ENCODE results near the gene ILDR2. TPM values are rescaled to one million over a fixed set of nuclear protein-coding genes. Genes with fewer than 3 reads are reported as not detected.
"Not testable (repeated sequence)": the region's sequence is repeated elsewhere in the genome, so short reads cannot be mapped to it uniquely, and the experiment has no call there.

Gene ILDR2
- total RNA-seq, 1 experiment from 2014 or later = not detected

DNA sequence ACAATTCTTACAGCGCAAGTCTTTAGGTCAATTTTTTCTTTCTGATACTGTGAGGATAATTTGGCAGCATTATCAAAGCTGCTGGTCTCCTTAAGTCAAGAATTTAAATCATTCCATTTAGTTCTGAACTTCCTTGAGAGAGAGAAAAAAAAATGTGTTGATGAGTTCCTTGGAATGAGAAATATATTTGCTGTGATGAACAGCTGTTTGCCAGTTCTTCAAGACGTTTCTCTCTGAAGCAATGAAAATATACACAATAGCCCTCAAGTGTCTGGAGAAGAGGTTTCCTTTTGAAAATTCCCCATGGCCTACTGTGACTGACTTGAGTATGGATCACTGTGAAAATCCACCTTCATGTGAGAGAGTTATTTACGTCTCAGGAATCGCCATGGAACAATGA is 68.3 kb downstream of the ILDR2 start:
- DNase-seq (ENCODE audit: low read depth) = no peak
- in situ Hi-C loops (cut with HindIII; ENCODE audit: low pct_unique_long_range_greater_than_20kb, low sequenced_read_pairs) = no loop called here

DNA sequence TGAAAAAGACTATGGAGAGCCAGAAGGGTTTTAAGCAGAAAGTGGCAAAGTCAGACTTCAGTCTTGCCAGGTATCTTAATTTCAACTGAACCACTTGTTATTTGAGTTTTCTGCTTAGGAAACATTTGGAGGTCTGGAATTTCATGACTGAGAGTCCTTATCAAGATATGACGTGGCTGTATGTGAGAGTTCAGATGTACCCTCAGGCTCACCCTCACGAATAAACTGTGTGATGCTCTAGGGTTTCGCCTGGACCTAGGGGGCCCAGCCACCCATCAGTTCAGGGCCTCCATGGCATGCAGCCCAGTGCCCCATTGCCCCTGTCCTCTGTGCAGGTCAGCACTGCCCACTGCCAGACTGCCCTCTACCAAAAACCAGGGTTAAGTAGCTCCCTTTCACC is 68.7 kb downstream of the ILDR2 start:
- no peak for DNase-seq (ENCODE audit: low read depth)
- in situ Hi-C loops (cut with HindIII; ENCODE audit: low pct_unique_long_range_greater_than_20kb, low sequenced_read_pairs) = no loop called here

GRCh38 chr1:166905900-166906299 is 69.4 kb downstream of the ILDR2 start:
- no peak for DNase-seq (ENCODE audit: low read depth)
- in situ Hi-C loops (cut with HindIII; ENCODE audit: low pct_unique_long_range_greater_than_20kb, low sequenced_read_pairs) = no loop called here

DNA sequence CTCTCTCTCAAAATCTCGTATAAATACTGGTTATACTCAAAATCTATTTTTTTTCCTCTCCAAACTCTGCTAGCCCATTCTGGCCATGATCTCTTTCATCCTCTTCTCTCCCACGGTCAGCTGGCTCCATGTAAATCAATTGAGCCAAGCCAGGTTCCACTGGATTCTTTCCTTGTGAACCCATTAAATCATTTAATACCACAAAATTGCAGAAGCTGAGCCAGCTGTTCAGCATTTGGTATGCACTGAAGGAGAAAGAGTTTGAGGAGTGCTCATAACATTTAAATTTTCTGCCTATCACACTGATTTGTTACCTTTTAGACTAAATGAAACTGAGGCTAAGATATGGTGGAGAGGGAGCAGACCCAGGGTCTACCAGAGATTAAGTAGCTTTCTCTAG is 70.2 kb downstream of the ILDR2 start:
- in situ Hi-C loops (cut with HindIII; ENCODE audit: low pct_unique_long_range_greater_than_20kb, low sequenced_read_pairs) = no loop called here
- DNase-seq (ENCODE audit: low read depth) = no peak

DNA sequence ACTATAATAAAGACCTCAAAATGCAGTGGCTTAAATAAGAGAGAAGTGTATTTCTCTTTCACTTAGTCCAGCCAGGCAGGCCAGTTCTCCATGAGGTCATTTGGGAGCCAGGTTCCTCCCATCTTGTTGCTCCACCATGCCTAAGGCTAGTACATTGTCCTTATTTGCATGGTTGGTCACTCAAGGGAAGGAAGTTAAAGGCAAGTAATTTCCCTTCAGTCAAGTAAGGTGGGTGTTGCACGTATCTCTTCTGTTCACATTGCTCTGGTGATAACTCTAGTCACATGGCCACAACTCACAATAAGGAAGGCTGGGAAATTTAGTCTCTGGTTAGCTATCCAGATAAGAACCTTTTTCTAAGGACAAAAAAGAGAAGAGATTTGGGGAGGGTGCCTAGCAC is 72.1 kb downstream of the ILDR2 start:
- peak; percentile 46 for DNase-seq (ENCODE audit: low read depth)
- in situ Hi-C loops (cut with HindIII; ENCODE audit: low pct_unique_long_range_greater_than_20kb, low sequenced_read_pairs) = no loop called here

DNA sequence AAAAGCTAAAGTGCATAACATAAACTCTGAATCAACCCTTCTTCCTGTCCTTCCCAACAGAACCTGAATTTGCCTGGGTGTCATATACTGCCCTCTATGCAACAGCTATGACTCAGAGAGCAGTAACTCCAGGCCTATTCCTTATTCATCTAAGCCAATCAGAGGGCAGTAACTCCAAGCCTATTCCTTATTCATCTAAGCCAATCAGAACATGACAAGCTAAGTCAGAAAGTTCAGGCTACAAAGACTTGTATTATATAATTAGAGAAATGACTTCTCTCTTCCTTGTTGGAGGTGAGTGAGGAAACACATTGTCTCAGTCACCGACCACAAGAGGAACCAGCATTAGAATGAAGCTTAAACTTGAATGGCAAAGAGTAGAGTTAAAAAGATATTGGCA is 73.1 kb downstream of the ILDR2 start:
- in situ Hi-C loops (cut with HindIII; ENCODE audit: low pct_unique_long_range_greater_than_20kb, low sequenced_read_pairs) = no loop called here
- DNase-seq (ENCODE audit: low read depth) = peak; percentile 63

- in situ Hi-C loops (cut with HindIII; ENCODE audit: low pct_unique_long_range_greater_than_20kb, low sequenced_read_pairs) = no loop called here
- DNase-seq (ENCODE audit: low read depth) = no peak
Measured at GRCh38 chr1:166900987-166901386, 74.4 kb downstream of the ILDR2 start.

- in situ Hi-C loops (cut with HindIII; ENCODE audit: low pct_unique_long_range_greater_than_20kb, low sequenced_read_pairs) = no loop called here
- no peak for DNase-seq (ENCODE audit: low read depth)
Measured at GRCh38 chr1:166899769-166900168, 75.6 kb downstream of the ILDR2 start.

DNA sequence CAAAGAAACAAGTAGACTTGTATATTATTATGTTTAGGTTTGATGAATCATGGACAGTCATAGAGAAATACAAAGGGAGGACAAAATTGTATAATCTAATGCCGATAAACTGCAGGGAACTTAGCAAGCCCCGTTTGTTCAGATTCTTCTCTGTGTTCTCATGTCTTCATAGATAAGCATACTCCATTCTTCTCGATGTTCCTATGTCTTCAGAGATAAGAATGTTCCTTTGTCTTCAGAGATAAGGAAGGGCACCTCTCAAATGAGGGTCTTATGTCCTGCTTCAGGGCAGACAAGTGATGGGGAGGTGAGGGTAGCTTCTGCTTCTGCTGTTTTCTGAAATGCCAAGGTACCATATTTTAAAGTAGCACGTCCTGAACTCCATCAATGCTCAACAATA is 79.6 kb downstream of the ILDR2 start:
- in situ Hi-C loops (cut with HindIII; ENCODE audit: low pct_unique_long_range_greater_than_20kb, low sequenced_read_pairs) = no loop called here

DNA sequence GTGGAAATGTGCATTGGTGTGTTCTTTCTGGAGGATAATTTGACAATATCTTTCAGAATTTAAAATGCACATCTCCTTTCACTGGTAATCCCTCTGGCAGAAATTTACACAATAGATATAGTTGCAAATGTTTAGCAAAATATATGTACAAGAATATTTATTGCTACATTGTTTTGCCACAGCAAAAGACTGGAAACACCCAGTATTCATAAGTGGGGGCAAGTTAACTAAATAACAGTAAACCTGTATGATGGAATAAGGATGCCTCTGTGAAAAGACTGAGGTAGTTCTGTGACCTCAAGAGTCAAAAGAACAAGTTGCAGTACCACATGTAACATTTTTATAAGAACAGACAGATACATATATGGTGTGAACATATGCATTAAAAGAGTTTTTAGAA is 85.6 kb downstream of the ILDR2 start:
- in situ Hi-C loops (cut with HindIII; ENCODE audit: low pct_unique_long_range_greater_than_20kb, low sequenced_read_pairs) = no loop called here
- DNase-seq (ENCODE audit: low read depth) = no peak

More for the DNA sequence above, 79.6 kb downstream of the ILDR2 start:
- no peak for DNase-seq (ENCODE audit: low read depth)

GRCh38 chr1:166888373-166889111 is 86.8 kb downstream of the ILDR2 start:
- no peak for DNase-seq (ENCODE audit: low read depth)
- in situ Hi-C loops (cut with HindIII; ENCODE audit: low pct_unique_long_range_greater_than_20kb, low sequenced_read_pairs) = no loop called here

GRCh38 chr1:166884971-166885370 is 90.4 kb downstream of the ILDR2 start:
- in situ Hi-C loops (cut with HindIII; ENCODE audit: low pct_unique_long_range_greater_than_20kb, low sequenced_read_pairs) = no loop called here
- no peak for DNase-seq (ENCODE audit: low read depth)

DNA sequence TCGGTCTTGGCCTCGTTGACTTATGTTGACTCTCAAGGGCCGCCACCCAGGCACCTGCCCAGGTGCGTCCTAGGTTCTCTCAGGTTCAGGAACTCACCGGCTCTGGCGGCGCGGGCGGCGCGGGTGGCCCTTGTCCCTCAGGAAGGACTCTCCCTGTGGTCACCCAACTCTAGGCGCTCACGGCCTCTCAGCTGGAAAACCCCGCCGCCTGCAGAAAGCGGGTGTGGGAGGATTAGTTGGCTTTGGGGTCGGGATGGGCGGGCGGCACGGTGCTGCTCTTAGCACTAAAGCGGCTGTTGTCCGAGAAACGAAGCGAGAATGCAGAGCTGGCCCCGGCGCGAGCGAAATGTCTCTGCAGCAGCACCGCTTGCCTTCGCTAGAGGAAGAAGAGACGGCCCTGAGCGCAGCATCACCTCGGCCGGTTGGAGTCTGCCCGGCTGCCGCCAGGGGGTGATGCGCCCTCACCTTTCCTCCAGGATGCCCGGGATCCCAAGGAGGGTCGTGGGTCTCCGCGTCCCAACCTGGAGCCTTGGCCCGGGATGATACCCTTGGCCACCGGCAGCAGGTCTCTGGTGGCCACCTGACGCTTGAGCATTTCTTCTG is 91.2 kb downstream of the ILDR2 start:
- DNase-seq (ENCODE audit: low read depth) = no peak
- in situ Hi-C loops (cut with HindIII; ENCODE audit: low pct_unique_long_range_greater_than_20kb, low sequenced_read_pairs) = no loop called here

- in situ Hi-C loops (cut with HindIII; ENCODE audit: low pct_unique_long_range_greater_than_20kb, low sequenced_read_pairs) = no loop called here
- DNase-seq (ENCODE audit: low read depth) = no peak
Measured at GRCh38 chr1:166882893-166883292, 92.4 kb downstream of the ILDR2 start.

DNA sequence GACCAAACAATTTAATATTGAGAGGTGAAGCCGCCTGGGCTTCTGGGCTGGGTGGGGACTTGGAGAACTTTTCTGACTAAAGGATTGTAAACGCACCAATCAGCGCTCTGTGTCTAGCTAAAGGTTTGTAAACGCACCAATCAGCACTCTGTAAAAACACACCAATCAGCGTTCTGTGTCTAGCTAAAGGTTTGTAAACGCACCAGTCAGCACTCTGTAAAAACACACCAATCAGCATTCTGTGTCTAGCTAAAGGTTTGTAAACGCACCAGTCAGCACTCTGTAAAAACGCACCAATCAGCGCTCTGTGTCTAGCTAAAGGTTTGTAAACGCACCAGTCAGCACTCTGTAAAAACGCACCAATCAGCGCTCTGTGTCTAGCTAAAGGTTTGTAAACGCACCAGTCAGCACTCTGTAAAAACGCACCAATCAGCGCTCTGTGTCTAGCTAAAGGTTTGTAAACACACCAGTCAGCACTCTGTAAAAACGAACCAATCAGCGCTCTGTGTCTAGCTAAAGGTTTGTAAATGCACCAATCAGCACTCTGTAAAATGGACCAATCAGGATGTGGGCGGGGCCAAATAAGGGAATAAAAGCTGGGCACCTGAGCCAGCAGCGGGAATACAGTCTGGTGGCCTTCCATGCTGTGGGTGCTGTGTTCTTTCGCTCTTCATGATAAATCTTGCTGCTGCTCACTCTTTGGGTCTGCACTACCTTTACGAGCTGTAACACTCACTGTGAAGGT is 97.0 kb downstream of the ILDR2 start:
- in situ Hi-C loops (cut with HindIII; ENCODE audit: low pct_unique_long_range_greater_than_20kb, low sequenced_read_pairs) = not testable (repeated sequence)

GRCh38 chr1:166876540-166876838 is 98.9 kb downstream of the ILDR2 start:
- in situ Hi-C loops (cut with HindIII; ENCODE audit: low pct_unique_long_range_greater_than_20kb, low sequenced_read_pairs) = no loop called here
- DNase-seq (ENCODE audit: low read depth) = no peak

More for the DNA sequence above, 97.0 kb downstream of the ILDR2 start:
- not testable (repeated sequence) for DNase-seq (ENCODE audit: low read depth)

GRCh38 chr1:166875734-166876539 is 99.4 kb downstream of the ILDR2 start, which contains the start of gene TADA1:
Gene TADA1 (minus strand): TSS chr1:166876264. CDS start chr1:166876233, 31 bp downstream.
- DNase-seq (ENCODE audit: low read depth) = peak; percentile 98
- in situ Hi-C loops (cut with HindIII; ENCODE audit: low pct_unique_long_range_greater_than_20kb, low sequenced_read_pairs) = no loop called here

DNA sequence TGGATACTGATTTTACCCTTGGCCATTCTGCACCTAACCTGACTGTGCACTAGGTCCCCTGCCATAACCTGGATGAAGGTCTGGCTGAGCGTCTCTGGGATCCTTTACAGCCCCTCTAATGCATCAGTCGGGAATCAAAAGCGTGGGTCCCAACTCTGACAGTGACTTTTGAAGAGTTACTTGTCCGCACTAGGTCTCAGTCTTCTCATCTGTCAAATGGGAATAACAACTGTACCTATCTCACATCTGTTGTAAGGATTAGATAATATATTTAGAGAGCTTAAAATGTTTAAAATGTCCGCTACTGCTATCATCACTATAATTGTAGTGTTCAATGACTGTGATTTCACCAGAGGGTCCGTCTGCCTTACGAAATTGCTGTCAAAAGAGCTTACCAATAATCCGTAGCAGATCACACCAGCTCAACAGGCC is 100.0 kb downstream of the ILDR2 start:
- DNase-seq (ENCODE audit: low read depth) = no peak
- in situ Hi-C loops (cut with HindIII; ENCODE audit: low pct_unique_long_range_greater_than_20kb, low sequenced_read_pairs) = no loop called here

DNA sequence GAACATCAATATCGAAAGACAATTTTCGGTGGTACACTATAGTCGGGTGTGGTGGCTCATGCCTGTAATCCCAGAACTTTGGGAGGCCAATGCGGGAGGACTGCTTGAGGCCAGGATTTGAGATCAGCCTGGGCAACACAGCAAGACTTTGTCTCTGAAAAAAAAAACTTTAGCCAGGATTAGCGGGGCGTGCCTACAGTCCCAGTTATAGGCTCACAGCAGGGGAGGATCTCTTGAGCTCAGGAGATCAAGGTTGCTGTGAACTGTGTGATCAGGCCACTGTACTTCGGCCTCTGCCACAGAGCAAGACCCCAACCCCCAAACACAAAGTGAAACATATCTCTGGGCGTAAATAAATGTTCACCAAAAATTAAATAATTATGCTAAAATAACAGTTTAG is 100.9 kb downstream of the ILDR2 start:
- DNase-seq (ENCODE audit: low read depth) = no peak
- in situ Hi-C loops (cut with HindIII; ENCODE audit: low pct_unique_long_range_greater_than_20kb, low sequenced_read_pairs) = no loop called here

Measured in Caki2 (cell line).